Measurements from ENCODE around the gene COA8. TPM values are rescaled to one million over a fixed set of nuclear protein-coding genes. Genes with fewer than 3 reads are reported as not detected.

COA8 gene
- total and polyA plus RNA-seq, 2 of the 13 experiments (the other 11 are each of a cell fraction or from before 2014, with no cell fraction given), result 10.9 to 25.1 TPM

- no peak for TF ChIP-seq KLF13 (CRISPR knock-in tag; IDR thresholded peaks at IDR 0.05)
- TF ChIP-seq ZNF841 (CRISPR knock-in tag; IDR thresholded peaks at IDR 0.05; ENCODE audit: borderline replicate concordance), result no peak
- 0 out of 2 replicates have a peak, but pooled peaks have one; percentile 25 for TF ChIP-seq FOXJ3 (CRISPR knock-in tag; IDR thresholded peaks at IDR 0.05; ENCODE audit: borderline replicate concordance)
- no peak for TF ChIP-seq ZSCAN21 (CRISPR knock-in tag; IDR thresholded peaks at IDR 0.05; ENCODE audit: borderline replicate concordance)
- peak; percentile 25; the same call in 1 of the 2 replicates for TF ChIP-seq KLF12 (CRISPR knock-in tag; IDR thresholded peaks at IDR 0.05; ENCODE audit: borderline replicate concordance)
- peak; percentile 19; the same call in 1 of the 2 replicates for TF ChIP-seq ZNF143 (CRISPR knock-in tag; IDR thresholded peaks at IDR 0.05)
- TF ChIP-seq NCOA2 (CRISPR knock-in tag; IDR thresholded peaks at IDR 0.05), result no peak
- TF ChIP-seq ELK4 (CRISPR knock-in tag; IDR thresholded peaks at IDR 0.05; ENCODE audit: borderline replicate concordance), result 0 out of 2 replicates have a peak, but pooled peaks have one; percentile 54
- TF ChIP-seq ZNF556 (CRISPR knock-in tag; IDR thresholded peaks at IDR 0.05; ENCODE audit: borderline replicate concordance), result 0 out of 2 replicates have a peak, but pooled peaks have one; percentile 36
- TF ChIP-seq GATAD1 (CRISPR knock-in tag; IDR thresholded peaks at IDR 0.05), result peak; percentile 32; the same call in 1 of the 2 replicates
- no peak for TF ChIP-seq ZNF562 (CRISPR knock-in tag; IDR thresholded peaks at IDR 0.05; ENCODE audit: borderline replicate concordance)
- TF ChIP-seq LCORL (IDR thresholded peaks at IDR 0.05), result no peak
- TF ChIP-seq LCORL (CRISPR knock-in tag; IDR thresholded peaks at IDR 0.05), result 0 out of 2 replicates have a peak, but pooled peaks have one; percentile 28
- no peak for TF ChIP-seq HNF4G (IDR thresholded peaks at IDR 0.05; ENCODE audit: borderline replicate concordance, low read depth, low read length)
- TF ChIP-seq HNF4G (CRISPR knock-in tag; IDR thresholded peaks at IDR 0.05; ENCODE audit: borderline replicate concordance, low read depth), result no peak
- TF ChIP-seq ZNF891 (CRISPR knock-in tag; IDR thresholded peaks at IDR 0.05), result no peak
- TF ChIP-seq RFXAP (CRISPR knock-in tag; IDR thresholded peaks at IDR 0.05; ENCODE audit: borderline replicate concordance), result peak; percentile 55; the same call in 1 of the 2 replicates
- TF ChIP-seq MAFF (IDR thresholded peaks at IDR 0.05; ENCODE audit: low read depth, low read length), result no peak
- 0 out of 2 replicates have a peak, but pooled peaks have one; percentile 17 for TF ChIP-seq FOXP4 (CRISPR knock-in tag; IDR thresholded peaks at IDR 0.05)
- no peak for TF ChIP-seq SIX4 (CRISPR knock-in tag; IDR thresholded peaks at IDR 0.05)
- TF ChIP-seq ZFY (CRISPR knock-in tag; IDR thresholded peaks at IDR 0.05), result peak; percentile 43; the same call in 1 of the 2 replicates
- TF ChIP-seq NR3C1 (CRISPR knock-in tag; IDR thresholded peaks at IDR 0.05), result no peak
- 0 out of 2 replicates have a peak, but pooled peaks have one; percentile 59 for TF ChIP-seq KDM3A (CRISPR knock-in tag; IDR thresholded peaks at IDR 0.05; ENCODE audit: low read depth)
- TF ChIP-seq DDIT3 (CRISPR knock-in tag; IDR thresholded peaks at IDR 0.05), result no peak
- TF ChIP-seq DPF2 (CRISPR knock-in tag; IDR thresholded peaks at IDR 0.05; ENCODE audit: borderline replicate concordance, low read depth), result no peak
- TF ChIP-seq E2F2 (CRISPR knock-in tag; IDR thresholded peaks at IDR 0.05; ENCODE audit: borderline replicate concordance), result no peak
- no peak for TF ChIP-seq PHF20 (CRISPR knock-in tag; IDR thresholded peaks at IDR 0.05)
Measured at GRCh38 chr14:103546652-103547454, 15.9 kb upstream of the COA8 start (continued).

Measured in HepG2 (cell line).